ENCODE measurements around the gene TMEM217.
"Not testable (repeated sequence)": the region's sequence is repeated elsewhere in the genome, so short reads cannot be mapped to it uniquely, and the experiment has no call there.

The TMEM217 gene

GRCh38 chr6:37204014-37204751 lies 53.8 kb downstream of the TMEM217 start:
- Histone ChIP-seq H3K9me3 (ENCODE audit: control insufficient read depth, low read length) (no peaks in the 10 kb centered on the region), H3K4me3 (ENCODE audit: insufficient read depth, low read depth, low read length) (no peak overlapping the region), H3K27me3 (ENCODE audit: control insufficient read depth, insufficient read depth, low read length, poor library complexity, severe bottlenecking) (no peaks in the 10 kb centered on the region), H3K4me1 (ENCODE audit: control insufficient read depth, insufficient read depth, low read length) (no peaks in the 10 kb centered on the region), H3K36me3 (ENCODE audit: control insufficient read depth, insufficient read depth, low read length) (no peaks in the 10 kb centered on the region), H3K27ac (ENCODE audit: insufficient read depth, low read depth, low read length, poor library complexity, severe bottlenecking) (no peak overlapping the region)
- WGBS, 2 experiments, result 85 to 92% methylated on average over 7 of the region's 7 CpGs

- Histone ChIP-seq H3K36me3 (ENCODE audit: control insufficient read depth, insufficient read depth, low read length) (no peaks in the 10 kb centered on the region), H3K4me3 (ENCODE audit: insufficient read depth, low read depth, low read length) (no peak overlapping the region), H3K4me1 (ENCODE audit: control insufficient read depth, insufficient read depth, low read length) (no peaks in the 10 kb centered on the region), H3K27ac (ENCODE audit: insufficient read depth, low read depth, low read length, poor library complexity, severe bottlenecking) (no peak overlapping the region), H3K27me3 (ENCODE audit: control insufficient read depth, insufficient read depth, low read length, poor library complexity, severe bottlenecking) (no peaks in the 10 kb centered on the region), H3K9me3 (ENCODE audit: control insufficient read depth, low read length) (no peaks in the 10 kb centered on the region)
- WGBS, 2 experiments, result 91 to 97% methylated on average over 6 to 7 of the region's 7 CpGs
These were observed 55.0 kb downstream of the TMEM217 start for GRCh38 chr6:37202788-37203491.

DNA sequence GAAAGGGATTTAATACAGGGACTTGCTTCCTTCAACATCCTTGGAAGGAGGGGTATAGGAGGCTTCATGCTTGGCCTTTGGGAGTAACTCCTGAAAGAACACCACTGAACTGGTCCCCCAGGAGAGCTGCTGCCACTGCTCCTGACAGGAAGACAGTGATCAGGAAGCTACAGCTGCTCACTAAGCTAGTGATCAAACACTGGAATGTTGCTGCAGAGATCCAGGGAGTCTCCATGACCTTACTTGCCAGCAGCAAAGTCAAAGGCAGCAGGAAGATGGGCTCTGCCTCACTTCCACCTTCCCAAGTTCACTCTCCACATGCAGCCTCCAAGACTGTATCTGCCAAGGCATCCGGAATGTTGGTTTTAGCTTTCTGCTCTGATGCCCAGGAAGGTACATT lies 56.2 kb downstream of the TMEM217 start:
- no peak overlapping the region for H3K4me3 ChIP-seq (ENCODE audit: insufficient read depth, low read depth, low read length)
- no peaks in the 10 kb centered on the region for H3K36me3 ChIP-seq (ENCODE audit: control insufficient read depth, insufficient read depth, low read length)
- H3K4me1 ChIP-seq (ENCODE audit: control insufficient read depth, insufficient read depth, low read length), result no peaks in the 10 kb centered on the region
- H3K27ac ChIP-seq (ENCODE audit: insufficient read depth, low read depth, low read length, poor library complexity, severe bottlenecking), result no peak overlapping the region
- WGBS, 2 experiments, result 89 to 95% methylated on average over 1 of the region's 1 CpG
- no peaks in the 10 kb centered on the region for H3K9me3 ChIP-seq (ENCODE audit: control insufficient read depth, low read length)
- no peaks in the 10 kb centered on the region for H3K27me3 ChIP-seq (ENCODE audit: control insufficient read depth, insufficient read depth, low read length, poor library complexity, severe bottlenecking)

- Histone ChIP-seq H3K4me3 (ENCODE audit: insufficient read depth, low read depth, low read length) (no peak overlapping the region), H3K9me3 (ENCODE audit: control insufficient read depth, low read length) (no peaks in the 10 kb centered on the region), H3K27ac (ENCODE audit: insufficient read depth, low read depth, low read length, poor library complexity, severe bottlenecking) (no peak overlapping the region), H3K4me1 (ENCODE audit: control insufficient read depth, insufficient read depth, low read length) (no peaks in the 10 kb centered on the region), H3K36me3 (ENCODE audit: control insufficient read depth, insufficient read depth, low read length) (no peaks in the 10 kb centered on the region), H3K27me3 (ENCODE audit: control insufficient read depth, insufficient read depth, low read length, poor library complexity, severe bottlenecking) (no peaks in the 10 kb centered on the region)
- WGBS, 2 experiments, result 87 to 88% methylated on average over 5 of the region's 5 CpGs
These were observed 57.9 kb downstream of the TMEM217 start for GRCh38 chr6:37200085-37200484.

GRCh38 chr6:37196451-37196850 lies 61.5 kb downstream of the TMEM217 start:
- H3K27ac ChIP-seq (ENCODE audit: insufficient read depth, low read depth, low read length, poor library complexity, severe bottlenecking); H3K4me1 ChIP-seq (ENCODE audit: control insufficient read depth, insufficient read depth, low read length); H3K27me3 ChIP-seq (ENCODE audit: control insufficient read depth, insufficient read depth, low read length, poor library complexity, severe bottlenecking); H3K36me3 ChIP-seq (ENCODE audit: control insufficient read depth, insufficient read depth, low read length); H3K4me3 ChIP-seq (ENCODE audit: insufficient read depth, low read depth, low read length); H3K9me3 ChIP-seq (ENCODE audit: control insufficient read depth, low read length): not testable (repeated sequence)
- 90 to 100% methylated on average over 3 to 4 of the region's 4 CpGs for WGBS, 2 experiments

- H3K27me3 ChIP-seq (ENCODE audit: control insufficient read depth, insufficient read depth, low read length, poor library complexity, severe bottlenecking); H3K27ac ChIP-seq (ENCODE audit: insufficient read depth, low read depth, low read length, poor library complexity, severe bottlenecking); H3K36me3 ChIP-seq (ENCODE audit: control insufficient read depth, insufficient read depth, low read length); H3K9me3 ChIP-seq (ENCODE audit: control insufficient read depth, low read length); H3K4me1 ChIP-seq (ENCODE audit: control insufficient read depth, insufficient read depth, low read length); H3K4me3 ChIP-seq (ENCODE audit: insufficient read depth, low read depth, low read length): not testable (repeated sequence)
- no CpG with 5 or more reads among the region's 1 CpG for WGBS, 2 experiments
These were observed 63.1 kb downstream of the TMEM217 start for GRCh38 chr6:37194886-37195285.

DNA sequence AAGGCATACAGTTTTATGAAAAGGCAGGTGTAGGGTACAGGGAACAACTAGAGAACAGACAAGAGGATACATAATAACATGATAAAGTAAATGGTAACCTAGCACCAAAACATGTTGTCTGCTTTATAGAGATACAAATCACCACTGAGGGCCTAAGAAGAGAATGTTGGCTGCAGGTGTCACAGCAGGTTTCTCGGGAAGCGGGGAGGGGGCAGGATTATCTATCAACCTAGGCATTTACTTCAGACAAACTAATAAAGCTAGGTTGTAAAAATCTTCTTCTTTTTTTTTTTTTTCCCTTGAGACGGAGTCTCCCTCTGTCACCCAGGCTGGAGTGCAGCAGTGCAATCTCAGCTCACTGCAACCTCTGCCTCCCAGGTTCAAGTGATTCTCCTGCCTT lies 65.3 kb downstream of the TMEM217 start:
- Histone ChIP-seq H3K27ac (ENCODE audit: insufficient read depth, low read depth, low read length, poor library complexity, severe bottlenecking) (no peak overlapping the region), H3K9me3 (ENCODE audit: control insufficient read depth, low read length) (no peaks in the 10 kb centered on the region), H3K27me3 (ENCODE audit: control insufficient read depth, insufficient read depth, low read length, poor library complexity, severe bottlenecking) (no peaks in the 10 kb centered on the region), H3K4me1 (ENCODE audit: control insufficient read depth, insufficient read depth, low read length) (no peaks in the 10 kb centered on the region), H3K36me3 (ENCODE audit: control insufficient read depth, insufficient read depth, low read length) (no peaks in the 10 kb centered on the region), H3K4me3 (ENCODE audit: insufficient read depth, low read depth, low read length) (no peak overlapping the region)
- whole genome bisulfite sequencing, 2 experiments, result 78 to 82% methylated on average over 2 to 3 of the region's 3 CpGs

DNA sequence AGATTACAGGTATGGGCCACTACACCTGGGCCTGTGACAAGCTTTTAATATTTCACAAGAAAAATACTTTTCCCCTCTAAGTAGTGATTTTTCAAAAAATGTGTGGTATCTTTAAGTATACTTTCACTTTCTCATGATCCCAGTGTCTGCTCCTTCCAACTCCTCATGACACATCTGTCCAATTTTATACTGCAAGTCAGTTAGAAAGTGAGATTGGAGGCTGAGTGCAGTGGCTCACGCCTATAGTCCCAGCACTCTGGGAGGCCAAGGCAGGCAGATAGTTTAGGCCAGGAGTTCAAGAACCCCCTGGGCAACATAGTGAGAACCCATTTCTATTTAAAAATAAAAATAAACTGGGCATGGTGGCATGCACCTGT lies 67.8 kb downstream of the TMEM217 start:
- Histone ChIP-seq H3K27me3 (ENCODE audit: control insufficient read depth, insufficient read depth, low read length, poor library complexity, severe bottlenecking) (no peaks in the 10 kb centered on the region), H3K4me3 (ENCODE audit: insufficient read depth, low read depth, low read length) (no peak overlapping the region), H3K9me3 (ENCODE audit: control insufficient read depth, low read length) (no peaks in the 10 kb centered on the region), H3K27ac (ENCODE audit: insufficient read depth, low read depth, low read length, poor library complexity, severe bottlenecking) (no peak overlapping the region), H3K36me3 (ENCODE audit: control insufficient read depth, insufficient read depth, low read length) (no peaks in the 10 kb centered on the region), H3K4me1 (ENCODE audit: control insufficient read depth, insufficient read depth, low read length) (no peaks in the 10 kb centered on the region)
- WGBS, 2 experiments, result 91 to 93% methylated on average over 1 of the region's 1 CpG

DNA sequence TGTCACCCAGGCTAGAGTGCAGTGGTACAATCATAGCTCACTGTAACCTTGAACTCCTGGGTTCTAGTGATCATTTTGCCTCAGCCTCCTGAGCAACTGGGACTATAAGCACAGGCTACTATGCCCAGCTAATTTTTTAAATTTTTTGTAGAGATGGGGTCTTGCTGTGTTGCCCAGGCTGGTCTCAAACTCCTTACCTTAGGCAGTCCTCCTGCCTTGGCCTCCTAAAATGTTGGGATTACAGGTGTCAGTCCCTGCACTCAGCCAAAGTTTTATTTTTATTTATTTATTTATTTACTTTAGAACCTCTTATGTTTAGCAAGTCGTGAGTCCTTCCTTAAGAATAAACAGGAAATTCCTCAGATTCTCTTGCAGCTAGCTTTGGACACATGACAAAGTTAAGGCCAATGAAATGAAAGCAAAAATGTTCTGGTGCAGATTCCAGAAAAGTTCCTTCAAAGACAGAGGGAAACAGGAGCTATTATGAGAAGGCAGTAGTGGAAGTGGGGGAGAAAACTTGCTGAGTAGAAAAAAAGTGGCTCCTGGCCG lies 68.9 kb downstream of the TMEM217 start:
- Histone ChIP-seq H3K4me1 (ENCODE audit: control insufficient read depth, insufficient read depth, low read length) (no peaks in the 10 kb centered on the region), H3K27me3 (ENCODE audit: control insufficient read depth, insufficient read depth, low read length, poor library complexity, severe bottlenecking) (no peaks in the 10 kb centered on the region), H3K9me3 (ENCODE audit: control insufficient read depth, low read length) (no peaks in the 10 kb centered on the region), H3K4me3 (ENCODE audit: insufficient read depth, low read depth, low read length) (no peak overlapping the region), H3K27ac (ENCODE audit: insufficient read depth, low read depth, low read length, poor library complexity, severe bottlenecking) (no peak overlapping the region), H3K36me3 (ENCODE audit: control insufficient read depth, insufficient read depth, low read length) (no peaks in the 10 kb centered on the region)
- WGBS, 2 experiments, result 90 to 92% methylated on average over 2 of the region's 2 CpGs

DNA sequence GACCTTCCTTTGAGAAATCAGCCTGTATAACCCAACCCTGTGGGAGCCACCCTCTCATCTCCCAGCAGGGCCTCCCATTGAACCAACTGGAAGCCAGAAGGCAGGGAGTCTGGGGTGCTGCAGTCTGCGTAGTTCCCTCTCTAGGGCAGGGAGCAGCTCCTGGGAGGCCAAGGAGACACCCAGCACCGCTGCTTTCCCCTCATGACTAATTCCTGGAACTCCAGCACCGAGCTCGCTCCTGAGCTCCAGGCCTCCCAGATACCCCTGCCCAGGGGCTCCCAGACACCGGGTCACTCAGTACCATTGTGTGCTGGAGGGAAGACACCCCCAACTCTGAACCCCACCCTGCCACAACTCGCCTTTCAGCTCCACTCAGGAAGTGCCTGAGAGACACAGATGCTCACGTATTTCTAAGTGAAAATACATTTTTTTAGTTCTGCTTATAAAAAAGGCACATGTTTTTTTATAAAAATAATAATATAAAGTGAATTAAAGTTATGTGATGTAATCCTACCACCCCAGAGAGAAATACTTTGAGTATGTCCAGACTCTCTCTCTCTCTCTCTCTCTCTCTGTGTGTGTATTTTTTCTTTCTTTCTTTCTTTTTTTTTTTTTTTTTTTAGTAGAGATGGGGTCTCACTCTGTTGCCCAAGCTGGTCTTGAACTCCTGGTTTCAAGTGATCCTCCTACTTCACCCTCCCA lies 70.5 kb downstream of the TMEM217 start:
- H3K27me3 ChIP-seq (ENCODE audit: control insufficient read depth, insufficient read depth, low read length, poor library complexity, severe bottlenecking), result no peaks in the 10 kb centered on the region
- no peaks in the 10 kb centered on the region for H3K4me1 ChIP-seq (ENCODE audit: control insufficient read depth, insufficient read depth, low read length)
- 85 to 90% methylated on average over 6 to 7 of the region's 7 CpGs for WGBS, 2 experiments

More for the DNA sequence above, 70.5 kb downstream of the TMEM217 start:
- Histone ChIP-seq H3K27ac (ENCODE audit: insufficient read depth, low read depth, low read length, poor library complexity, severe bottlenecking) (no peak overlapping the region), H3K9me3 (ENCODE audit: control insufficient read depth, low read length) (no peaks in the 10 kb centered on the region), H3K36me3 (ENCODE audit: control insufficient read depth, insufficient read depth, low read length) (no peaks in the 10 kb centered on the region), H3K4me3 (ENCODE audit: insufficient read depth, low read depth, low read length) (no peak overlapping the region)
